Measurements from ENCODE around the gene RRP15.

Gene RRP15

GRCh38 chr1:218284917-218285635, at the start of gene RRP15:
Gene RRP15, plus strand, starts transcription at chr1:218285293. Its CDS starts 24 bp downstream, at chr1:218285317.
- DNase-seq (ENCODE audit: low spot score) = peak; percentile 75

GRCh38 chr1:218242171-218242570, 42.9 kb upstream of the RRP15 start:
- DNase-seq (ENCODE audit: low spot score) = no peak

- no peak for DNase-seq (ENCODE audit: low spot score)
Measured at GRCh38 chr1:218247339-218247738, 37.8 kb upstream of the RRP15 start.

GRCh38 chr1:218249338-218250140, 35.6 kb upstream of the RRP15 start:
- peak; percentile 6 for DNase-seq (ENCODE audit: low spot score)

GRCh38 chr1:218250492-218250891, 34.6 kb upstream of the RRP15 start:
- no peak for DNase-seq (ENCODE audit: low spot score)

- no peak for DNase-seq (ENCODE audit: low spot score)
Measured at GRCh38 chr1:218254296-218254946, 30.7 kb upstream of the RRP15 start.

- DNase-seq (ENCODE audit: low spot score) = no peak
Measured at GRCh38 chr1:218255090-218255489, 30.0 kb upstream of the RRP15 start.

- no peak for DNase-seq (ENCODE audit: low spot score)
Measured at GRCh38 chr1:218257371-218257770, 27.7 kb upstream of the RRP15 start.

- no peak for DNase-seq (ENCODE audit: low spot score)
Measured at GRCh38 chr1:218257971-218258370, 27.1 kb upstream of the RRP15 start.

- no peak for DNase-seq (ENCODE audit: low spot score)
Measured at GRCh38 chr1:218259339-218259738, 25.8 kb upstream of the RRP15 start.

- no peak for DNase-seq (ENCODE audit: low spot score)
Measured at GRCh38 chr1:218259800-218260199, 25.3 kb upstream of the RRP15 start.

GRCh38 chr1:218262259-218262658, 22.8 kb upstream of the RRP15 start:
- DNase-seq (ENCODE audit: low spot score) = no peak

GRCh38 chr1:218266356-218266755, 18.7 kb upstream of the RRP15 start:
- no peak for DNase-seq (ENCODE audit: low spot score)

- no peak for DNase-seq (ENCODE audit: low spot score)
Measured at GRCh38 chr1:218272366-218272765, 12.7 kb upstream of the RRP15 start.

- DNase-seq (ENCODE audit: low spot score) = no peak
Measured at GRCh38 chr1:218273762-218274479, 11.2 kb upstream of the RRP15 start.

GRCh38 chr1:218274511-218274910, 10.6 kb upstream of the RRP15 start:
- no peak for DNase-seq (ENCODE audit: low spot score)

- no peak for DNase-seq (ENCODE audit: low spot score)
Measured at GRCh38 chr1:218275823-218276222, 9.3 kb upstream of the RRP15 start.

- DNase-seq (ENCODE audit: low spot score) = no peak
Measured at GRCh38 chr1:218281285-218281684, 3.8 kb upstream of the RRP15 start.

- DNase-seq (ENCODE audit: low spot score) = no peak
Measured at GRCh38 chr1:218284377-218284916, 646 bp upstream of the RRP15 start.

- no peak for DNase-seq (ENCODE audit: low spot score)
Measured at GRCh38 chr1:218292515-218292914, 7.4 kb downstream of the RRP15 start.

- no peak for DNase-seq (ENCODE audit: low spot score)
Measured at GRCh38 chr1:218294546-218294945, 9.5 kb downstream of the RRP15 start.

GRCh38 chr1:218296162-218296561, 11.1 kb downstream of the RRP15 start:
- no peak for DNase-seq (ENCODE audit: low spot score)
